Suprapubic skin (tissue), 4 donors: ENCODE results near the gene OMG.

ENCODE experiments used
- EP300 ChIP-seq: sonication (generic); formaldehyde crosslinking; IDR thresholded peaks from one replicate; pipeline ENCODE4 v1.6.1; 2017; ENCODE audit warnings: antibody characterized with exemption
- POLR2A ChIP-seq, 2 donors: fragments of 450-650 bp; IDR thresholded peaks; one replicate each; pipeline ENCODE4 v1.6.1; 2017; ENCODE audit warnings: antibody characterized with exemption in 2 of 2, mild to moderate bottlenecking in 2 of 2, moderate library complexity in 2 of 2
- POLR2AphosphoS5 ChIP-seq, 3 donors: sonication (generic); formaldehyde crosslinking; IDR thresholded peaks; one replicate each; pipeline ENCODE4 v1.6.1; 2017; ENCODE audit warnings: antibody characterized with exemption in 3 of 3
- TF ChIP-seq, protein P1 (sequence below), 2 donors: fragments of 200-600 bp in 1 of 2; fragments of 450-650 bp in 1 of 2; sonication (generic) in 1 of 2; IDR thresholded peaks; one replicate each; pipeline ENCODE4 v1.5.1; 2016 to 2019; ENCODE audit warnings: antibody characterized with exemption in 2 of 2, mild to moderate bottlenecking in 1 of 2, moderate library complexity in 1 of 2

DNA sequence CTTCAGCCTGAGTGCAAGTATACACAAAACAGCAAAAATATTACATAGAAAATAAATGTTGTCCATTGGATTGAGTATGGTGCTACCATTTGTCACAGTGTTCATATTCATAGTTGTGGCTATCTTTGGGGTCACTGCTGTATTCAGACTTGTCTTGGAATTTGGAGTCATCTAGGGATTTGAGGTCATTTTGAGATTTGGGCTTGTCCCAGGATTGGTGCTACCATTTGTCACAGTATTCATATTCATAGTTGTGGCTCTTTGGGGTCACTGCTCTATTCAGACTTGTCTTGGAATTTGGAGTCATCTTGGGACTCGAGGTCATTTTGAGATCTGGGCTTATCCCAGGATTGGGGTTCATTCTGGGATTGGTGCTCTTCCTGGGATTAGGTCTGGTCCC, 24.8 kb downstream of the OMG start:
- TF ChIP-seq, protein P1, sequence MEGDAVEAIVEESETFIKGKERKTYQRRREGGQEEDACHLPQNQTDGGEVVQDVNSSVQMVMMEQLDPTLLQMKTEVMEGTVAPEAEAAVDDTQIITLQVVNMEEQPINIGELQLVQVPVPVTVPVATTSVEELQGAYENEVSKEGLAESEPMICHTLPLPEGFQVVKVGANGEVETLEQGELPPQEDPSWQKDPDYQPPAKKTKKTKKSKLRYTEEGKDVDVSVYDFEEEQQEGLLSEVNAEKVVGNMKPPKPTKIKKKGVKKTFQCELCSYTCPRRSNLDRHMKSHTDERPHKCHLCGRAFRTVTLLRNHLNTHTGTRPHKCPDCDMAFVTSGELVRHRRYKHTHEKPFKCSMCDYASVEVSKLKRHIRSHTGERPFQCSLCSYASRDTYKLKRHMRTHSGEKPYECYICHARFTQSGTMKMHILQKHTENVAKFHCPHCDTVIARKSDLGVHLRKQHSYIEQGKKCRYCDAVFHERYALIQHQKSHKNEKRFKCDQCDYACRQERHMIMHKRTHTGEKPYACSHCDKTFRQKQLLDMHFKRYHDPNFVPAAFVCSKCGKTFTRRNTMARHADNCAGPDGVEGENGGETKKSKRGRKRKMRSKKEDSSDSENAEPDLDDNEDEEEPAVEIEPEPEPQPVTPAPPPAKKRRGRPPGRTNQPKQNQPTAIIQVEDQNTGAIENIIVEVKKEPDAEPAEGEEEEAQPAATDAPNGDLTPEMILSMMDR (IDR thresholded peaks at IDR 0.05), result no peak
- TF ChIP-seq POLR2A (IDR thresholded peaks at IDR 0.05), result no peak
- TF ChIP-seq POLR2AphosphoS5 (IDR thresholded peaks at IDR 0.05), result no peak
- TF ChIP-seq EP300, result no peak
